Activated T-cell treated with anti-CD3 and anti-CD28 coated beads for 1 hour (primary cell): ENCODE data around the gene CDHR1.
A peak's percentile ranks its signal among the peaks of the same experiment; 100 is the strongest.

Source experiments
- DNase-seq: peaks from one replicate; pipeline ENCODE4 v3.0.0-alpha.2; 2020; ENCODE audit warnings: low read depth

The CDHR1 gene

GRCh38 chr10:84200537-84201243 is 6.4 kb downstream of the CDHR1 start:
- no peak for DNase-seq

- DNase-seq = no peak
Observed at GRCh38 chr10:84201244-84201606, 6.9 kb downstream of the CDHR1 start.

GRCh38 chr10:84201682-84202081 is 7.3 kb downstream of the CDHR1 start:
- DNase-seq = no peak

GRCh38 chr10:84202349-84202748 is 8.0 kb downstream of the CDHR1 start:
- DNase-seq = no peak

GRCh38 chr10:84204122-84204521 is 9.8 kb downstream of the CDHR1 start:
- DNase-seq = no peak

GRCh38 chr10:84204610-84205009 is 10.3 kb downstream of the CDHR1 start:
- DNase-seq = no peak

GRCh38 chr10:84205049-84205852 is 10.9 kb downstream of the CDHR1 start:
- DNase-seq = peak; percentile 47

- no peak for DNase-seq
Observed at GRCh38 chr10:84205853-84206525, 11.7 kb downstream of the CDHR1 start.

- DNase-seq = no peak
Observed at GRCh38 chr10:84208023-84208422, 13.7 kb downstream of the CDHR1 start.

GRCh38 chr10:84211566-84211965 is 17.2 kb downstream of the CDHR1 start:
- no peak for DNase-seq

GRCh38 chr10:84212014-84212413 is 17.7 kb downstream of the CDHR1 start:
- DNase-seq = no peak

GRCh38 chr10:84213076-84213475 is 18.7 kb downstream of the CDHR1 start:
- no peak for DNase-seq

- DNase-seq = no peak
Observed at GRCh38 chr10:84214046-84214572, 19.8 kb downstream of the CDHR1 start.

GRCh38 chr10:84214612-84215235 is 20.4 kb downstream of the CDHR1 start:
- no peak for DNase-seq

GRCh38 chr10:84216834-84217233 is 22.5 kb downstream of the CDHR1 start:
- DNase-seq = no peak

GRCh38 chr10:84217746-84218145 is 23.4 kb downstream of the CDHR1 start:
- DNase-seq = no peak

GRCh38 chr10:84221916-84222315 is 27.6 kb downstream of the CDHR1 start:
- DNase-seq = no peak

GRCh38 chr10:84224411-84225028 is 30.2 kb downstream of the CDHR1 start:
- no peak for DNase-seq

GRCh38 chr10:84225427-84226173 is 31.3 kb downstream of the CDHR1 start, which contains the start of gene LRIT2:
Gene LRIT2, minus strand, starts transcription at chr10:84225544. Its CDS starts 24 bp downstream, at chr10:84225520.
- no peak for DNase-seq

GRCh38 chr10:84226616-84227015 is 32.3 kb downstream of the CDHR1 start:
- no peak for DNase-seq

GRCh38 chr10:84227810-84228209 is 33.5 kb downstream of the CDHR1 start:
- no peak for DNase-seq
